Activated CD4-positive, alpha-beta T cell treated with anti-CD3 and anti-CD28 coated beads, Interleukin-2, Interleukin-6, amounts not matched to agents 100 ng/mL and 50 ng/mL, durations not matched to agents 16 hours and 8 hours (primary cell): Measurements from ENCODE around the gene TADA3.

Source experiments
- DNase-seq: peaks from one replicate; pipeline ENCODE4 v3.0.0-alpha.2; 2020

TADA3 gene

DNA sequence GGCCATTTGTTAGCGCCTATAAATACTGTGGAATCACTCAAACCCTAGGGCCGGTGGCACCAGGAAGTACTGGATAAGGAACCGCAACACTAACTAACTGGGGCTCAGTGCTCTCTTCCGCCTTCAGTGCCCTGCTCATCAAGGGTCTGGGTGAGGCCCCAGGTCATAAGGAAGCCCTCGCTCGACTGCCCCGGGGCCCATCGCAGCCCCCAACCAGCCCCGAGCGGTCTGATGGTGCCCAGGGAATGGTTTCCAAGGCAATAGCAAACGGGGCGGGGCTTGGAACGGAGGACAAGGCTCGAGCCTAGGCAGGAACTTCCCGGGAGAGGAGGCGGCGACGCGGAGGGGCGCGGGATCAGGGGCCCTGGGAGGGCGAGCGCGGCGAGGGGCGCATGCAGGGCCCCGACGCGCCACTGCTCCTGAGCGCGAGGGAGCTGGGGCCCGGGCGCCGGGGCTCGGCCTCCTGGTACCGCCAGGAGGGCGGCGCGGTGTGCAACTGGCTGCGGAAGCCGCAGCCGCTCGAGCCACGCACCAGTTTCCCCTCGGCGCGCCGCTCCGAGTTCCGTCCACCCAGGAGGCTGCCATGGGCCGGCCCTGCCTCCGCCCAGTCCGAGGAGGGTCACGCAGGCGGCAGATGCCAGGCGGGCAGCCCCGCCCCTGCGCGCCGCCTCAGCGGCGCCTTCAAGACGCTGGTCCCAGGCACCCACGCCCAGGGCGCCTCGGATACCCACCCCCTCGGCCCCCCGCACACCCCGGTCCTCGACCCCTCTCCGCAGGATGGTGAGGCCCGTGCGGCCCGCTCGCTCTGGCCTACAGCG lies 17.6 kb upstream of the TADA3 start, which contains the start of gene TTLL3:
Gene TTLL3, plus strand, starts transcription at position 648 of the 818 bp plus-strand sequence. CDS start 400 bp downstream, outside the sequence.
- peak; percentile 48 for DNase-seq

DNA sequence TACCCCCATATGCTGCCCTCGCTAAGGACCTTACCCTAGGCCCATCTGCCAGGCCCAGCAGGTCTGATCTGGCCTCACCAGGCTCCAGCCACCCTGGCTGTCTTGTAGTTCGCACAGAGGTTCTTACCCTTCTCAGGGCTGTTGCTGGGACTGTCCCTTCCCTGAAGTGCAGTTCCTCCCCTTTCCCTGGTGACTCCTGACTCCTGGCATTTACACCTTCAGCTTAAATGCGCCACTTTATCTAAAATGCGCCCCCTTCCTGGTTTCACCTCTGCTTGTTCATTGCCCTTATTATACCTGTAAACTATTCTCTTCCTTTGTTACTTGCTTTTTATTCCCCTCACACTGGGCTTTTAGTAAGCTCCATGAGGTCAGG lies 17.0 kb upstream of the TADA3 start:
- peak; percentile 8 for DNase-seq

DNA sequence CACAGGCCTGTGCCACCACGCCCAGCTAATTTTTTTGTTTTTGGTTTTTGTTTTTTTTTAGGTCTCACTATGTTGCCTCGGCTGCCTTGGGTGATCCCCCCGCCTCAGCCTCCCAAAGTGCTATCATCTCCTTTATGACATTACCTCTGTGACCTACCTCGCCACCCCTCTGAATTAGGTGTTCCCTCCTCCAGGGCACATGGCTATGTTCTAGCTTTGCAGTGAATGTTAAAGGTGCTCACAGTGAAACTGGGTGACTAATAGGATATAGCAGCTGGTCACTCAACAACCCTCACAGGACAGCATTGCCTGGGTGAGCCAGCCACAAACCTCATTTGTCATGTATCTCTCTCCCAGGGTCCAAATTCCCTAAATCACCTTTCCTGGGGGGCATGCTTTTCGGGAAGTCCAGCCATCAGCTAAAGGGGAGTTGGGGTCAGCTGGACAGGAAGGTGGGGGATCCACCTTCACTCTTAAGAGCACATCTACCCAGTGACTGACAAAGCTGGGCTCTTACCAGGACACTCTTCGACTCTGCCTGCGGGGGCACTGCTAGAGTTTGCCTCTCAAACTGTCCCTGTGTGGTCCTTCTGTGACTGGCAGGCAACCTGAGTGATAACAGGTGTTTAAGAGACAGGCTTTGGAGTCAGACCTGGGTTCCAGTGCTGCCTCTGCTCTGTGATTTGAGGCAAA lies 16.2 kb upstream of the TADA3 start:
- DNase-seq = peak; percentile 66

DNA sequence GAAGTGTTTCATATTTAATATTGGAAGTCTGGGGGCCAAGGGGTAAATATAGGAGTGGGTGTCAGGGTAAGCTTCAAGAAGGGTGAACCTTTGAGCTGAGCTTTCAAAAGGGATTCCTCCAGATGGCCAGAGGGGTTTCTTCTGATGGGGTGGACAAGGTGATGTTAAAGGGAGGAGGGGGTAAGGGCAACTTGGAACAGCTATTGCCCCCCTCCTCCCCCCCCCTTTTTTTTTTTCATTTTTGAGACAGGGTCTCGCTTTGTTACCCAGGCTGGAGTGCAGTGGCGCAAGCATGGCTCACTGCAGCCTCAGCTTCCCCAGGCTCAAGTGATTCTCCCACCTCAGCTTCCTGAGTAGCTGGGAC lies 15.7 kb upstream of the TADA3 start:
- DNase-seq = no peak

DNA sequence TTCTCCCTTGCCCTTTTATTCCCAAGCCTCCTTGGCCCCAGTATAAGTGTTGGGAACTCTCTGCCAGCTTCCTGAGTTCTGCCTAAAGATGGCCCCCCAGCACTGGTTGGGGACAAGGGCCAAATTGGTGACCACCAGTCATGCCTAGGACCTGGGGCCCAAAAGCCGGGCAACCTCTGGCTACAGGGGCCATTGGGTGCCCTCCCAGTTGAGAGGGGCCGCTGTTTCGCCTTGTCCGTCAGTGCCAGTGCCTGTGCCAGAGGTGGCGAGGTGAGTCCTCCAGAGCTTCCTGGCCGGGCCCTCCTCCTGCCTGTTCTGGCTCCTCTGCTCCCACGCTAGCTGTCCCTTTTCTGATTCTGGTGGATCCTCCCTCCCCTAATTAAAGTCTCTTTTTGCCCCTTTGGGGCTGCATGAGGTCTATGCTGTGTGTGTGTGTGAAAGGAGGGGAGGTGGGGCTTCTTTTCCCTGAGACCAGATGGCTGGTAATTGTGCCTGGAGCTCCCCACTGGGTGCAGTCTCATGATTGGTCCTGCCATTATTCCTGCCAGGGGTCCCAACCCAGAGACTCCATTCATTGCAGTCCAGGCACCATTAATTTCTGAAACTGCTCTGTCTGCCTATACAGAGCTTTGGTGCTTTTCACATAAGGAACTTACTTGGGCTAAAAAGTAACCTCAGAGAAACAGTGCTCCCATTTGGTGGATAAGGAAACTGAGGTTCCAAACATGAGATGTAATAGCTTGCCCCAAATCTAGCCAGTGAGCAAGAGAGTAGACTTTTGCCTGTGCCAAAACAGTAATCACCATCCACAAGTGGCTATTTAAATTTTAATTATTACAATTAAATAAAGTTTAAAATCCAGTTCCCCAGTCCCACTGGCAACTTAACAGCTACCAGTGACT lies 14.7 kb upstream of the TADA3 start:
- DNase-seq = no peak

DNA sequence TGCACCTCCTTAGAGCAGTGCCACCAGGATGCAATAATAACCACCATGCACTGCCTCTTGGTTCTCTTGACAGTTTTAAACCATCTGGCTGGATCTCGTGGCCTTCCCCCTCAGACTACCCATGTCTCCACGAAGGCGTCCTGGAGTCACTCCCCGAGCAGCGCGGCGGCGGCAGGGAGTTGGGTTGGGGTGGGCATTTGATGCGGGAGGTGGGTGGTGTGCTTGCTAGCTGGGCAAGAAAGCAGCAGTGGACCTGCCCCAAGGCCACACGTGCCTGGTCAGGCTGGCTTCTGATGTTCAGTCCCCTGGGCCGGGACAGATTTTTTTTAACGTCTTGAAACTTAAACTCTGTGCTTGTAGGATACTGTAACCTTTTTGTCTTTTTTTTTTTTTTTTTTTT lies 13.9 kb upstream of the TADA3 start:
- DNase-seq = no peak

DNA sequence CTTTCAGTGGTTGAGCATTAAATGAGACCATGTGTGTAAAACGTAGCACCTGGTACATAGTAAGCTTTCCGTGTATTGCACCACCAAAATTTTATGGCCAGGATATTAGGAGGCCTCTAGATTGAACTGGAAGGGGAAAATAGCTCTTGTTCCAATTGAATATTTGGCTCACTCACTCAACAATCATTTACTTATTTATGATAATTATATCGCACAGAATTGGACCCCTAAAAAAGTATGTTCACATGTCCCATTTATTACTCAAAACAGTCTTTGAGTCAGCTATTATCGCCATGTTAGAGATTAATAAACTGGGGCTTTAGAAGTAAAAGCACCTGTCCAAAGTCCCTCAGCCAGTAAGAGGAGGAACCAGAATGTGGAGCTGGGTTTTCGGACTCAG lies 12.7 kb upstream of the TADA3 start:
- no peak for DNase-seq

DNA sequence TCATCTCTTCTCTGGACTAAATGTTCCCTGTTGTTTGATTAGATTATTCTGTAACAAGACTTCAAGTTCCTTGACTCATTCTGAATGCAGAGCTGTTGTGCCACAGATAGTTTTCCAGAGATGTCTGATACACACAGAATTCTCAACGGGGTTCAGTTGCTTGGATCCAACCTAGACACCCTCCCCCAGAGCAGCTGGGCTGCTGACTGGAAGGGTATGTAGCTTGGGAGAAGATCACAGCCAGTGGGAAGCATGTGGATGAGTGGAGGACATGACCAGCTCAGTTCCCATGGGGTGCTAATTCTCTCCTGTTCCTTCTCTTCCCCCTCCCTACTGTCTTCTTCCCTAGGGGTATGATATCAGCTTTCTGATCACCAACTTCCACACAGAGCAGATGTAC lies 11.2 kb upstream of the TADA3 start:
- DNase-seq = no peak

DNA sequence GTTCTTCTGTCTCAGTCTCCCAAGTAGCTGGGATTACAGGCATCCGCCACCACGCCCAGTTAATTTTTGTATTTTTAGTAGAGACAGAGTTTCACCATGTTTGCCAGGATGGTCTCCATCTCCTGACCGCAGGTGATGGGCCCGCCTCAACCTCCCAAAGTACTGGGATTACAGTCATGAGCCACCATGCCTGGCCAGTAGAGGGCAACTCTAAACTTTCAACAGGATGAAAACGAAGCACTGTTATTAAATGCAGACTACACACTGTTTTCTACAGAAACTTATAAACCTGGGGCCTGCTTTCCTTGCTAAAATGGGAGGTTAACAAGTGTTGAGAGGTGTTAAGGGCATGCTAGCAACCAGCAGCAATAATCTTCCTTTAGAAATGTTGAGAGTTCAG lies 8.3 kb upstream of the TADA3 start:
- DNase-seq = no peak

DNA sequence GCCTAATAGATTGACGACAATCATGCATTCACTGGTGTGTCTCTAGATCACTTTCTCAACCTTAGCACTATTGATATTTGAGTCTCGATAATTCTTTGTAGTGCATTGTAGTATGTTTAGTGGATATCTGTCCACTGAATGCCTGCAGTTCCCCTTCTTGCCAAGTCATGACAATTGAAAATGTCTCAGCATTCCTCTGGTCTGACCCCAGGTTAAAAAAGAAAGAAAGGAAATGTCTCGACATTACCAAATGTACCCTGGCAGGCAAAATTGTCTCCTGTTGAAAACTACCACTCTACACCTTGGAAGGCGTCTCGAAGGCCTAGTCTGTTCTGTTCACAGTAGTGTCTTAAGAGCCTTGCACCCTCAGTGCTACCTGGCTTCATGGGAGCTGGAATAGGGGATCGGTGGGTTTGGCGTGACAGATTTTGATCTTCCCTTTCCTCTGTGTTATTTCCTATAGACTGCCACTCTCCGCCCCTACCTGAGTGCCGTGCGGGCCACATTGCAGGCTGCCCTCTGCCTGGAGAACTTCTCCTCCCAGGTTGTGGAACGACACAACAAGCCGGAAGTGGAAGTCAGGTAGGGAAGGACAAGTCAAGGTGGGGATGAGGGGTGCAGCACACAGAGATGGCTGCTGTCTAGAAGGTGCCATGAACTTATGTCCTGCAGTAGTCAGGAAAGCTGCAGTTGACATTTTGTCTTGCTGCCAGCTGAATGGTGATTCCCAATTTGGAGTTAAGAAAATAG lies 5.1 kb upstream of the TADA3 start:
- DNase-seq = no peak

DNA sequence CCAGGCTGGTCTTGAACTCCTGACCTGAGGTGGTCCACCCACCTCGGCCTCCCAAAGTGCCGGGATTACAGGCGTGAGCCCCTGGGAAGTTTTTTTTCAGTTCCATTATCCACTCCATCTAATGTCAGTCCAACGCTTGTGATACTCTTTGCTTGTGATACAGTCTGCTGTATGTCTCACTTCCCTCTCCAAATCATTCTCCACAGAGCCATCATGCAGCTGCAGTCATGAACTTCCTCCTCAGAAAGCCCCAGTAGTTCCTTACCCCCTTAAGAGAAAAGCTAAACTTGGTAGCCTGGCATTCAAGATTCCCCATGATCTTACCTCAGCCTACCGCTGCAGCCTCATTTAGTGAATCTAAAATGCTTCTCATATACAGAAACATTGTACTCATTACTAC lies 2.9 kb upstream of the TADA3 start:
- no peak for DNase-seq

DNA sequence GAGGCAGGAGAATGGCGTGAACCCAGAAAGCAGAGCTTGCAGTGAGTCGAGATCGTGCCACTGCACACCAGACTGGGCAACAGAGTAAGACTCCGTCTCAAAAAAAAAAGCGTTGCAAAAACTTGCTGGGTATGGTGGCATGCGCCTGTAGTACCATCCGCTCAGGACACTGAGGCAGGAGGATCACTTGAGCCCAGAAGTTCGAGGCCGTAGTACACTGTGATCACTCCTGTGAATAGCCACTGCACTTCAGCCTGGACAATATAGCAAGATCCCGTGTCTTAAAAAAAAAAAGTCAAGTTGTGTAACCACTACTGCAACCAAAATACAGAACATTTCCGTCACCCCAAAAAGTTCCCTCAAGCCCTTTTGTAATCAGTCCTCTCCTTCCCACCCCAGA lies 2.1 kb upstream of the TADA3 start:
- no peak for DNase-seq

DNA sequence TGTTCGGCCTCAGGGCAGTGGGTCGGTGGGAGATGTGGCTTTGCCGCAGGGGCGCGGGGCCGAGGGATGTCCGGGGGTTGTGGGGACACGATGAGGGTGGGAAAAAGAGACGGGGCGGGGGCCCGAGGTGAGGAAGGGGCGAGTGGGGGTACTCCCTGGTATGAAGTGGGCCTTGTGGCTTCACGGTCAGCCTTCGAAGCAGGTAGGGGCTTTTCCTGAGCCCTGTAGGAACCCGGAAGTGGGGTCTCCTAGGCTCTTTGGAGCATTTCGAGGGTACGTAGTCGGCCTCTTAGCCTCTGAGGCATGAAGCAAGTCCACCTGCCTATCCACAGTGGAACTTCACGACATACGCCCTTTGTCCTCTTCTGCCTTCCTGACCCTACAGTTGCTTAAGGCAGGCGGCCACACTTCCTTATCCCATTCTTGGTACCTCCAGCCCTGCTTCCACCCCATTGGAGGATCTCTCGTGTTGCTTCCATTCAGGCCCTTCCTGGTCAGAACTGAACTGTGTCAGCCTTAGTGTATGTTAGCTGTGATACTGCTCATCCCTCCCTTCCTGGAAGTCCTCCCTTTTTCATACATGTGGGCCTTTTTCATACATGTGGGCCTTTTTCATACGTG lies 998 bp upstream of the TADA3 start:
- DNase-seq = peak; percentile 52

DNA sequence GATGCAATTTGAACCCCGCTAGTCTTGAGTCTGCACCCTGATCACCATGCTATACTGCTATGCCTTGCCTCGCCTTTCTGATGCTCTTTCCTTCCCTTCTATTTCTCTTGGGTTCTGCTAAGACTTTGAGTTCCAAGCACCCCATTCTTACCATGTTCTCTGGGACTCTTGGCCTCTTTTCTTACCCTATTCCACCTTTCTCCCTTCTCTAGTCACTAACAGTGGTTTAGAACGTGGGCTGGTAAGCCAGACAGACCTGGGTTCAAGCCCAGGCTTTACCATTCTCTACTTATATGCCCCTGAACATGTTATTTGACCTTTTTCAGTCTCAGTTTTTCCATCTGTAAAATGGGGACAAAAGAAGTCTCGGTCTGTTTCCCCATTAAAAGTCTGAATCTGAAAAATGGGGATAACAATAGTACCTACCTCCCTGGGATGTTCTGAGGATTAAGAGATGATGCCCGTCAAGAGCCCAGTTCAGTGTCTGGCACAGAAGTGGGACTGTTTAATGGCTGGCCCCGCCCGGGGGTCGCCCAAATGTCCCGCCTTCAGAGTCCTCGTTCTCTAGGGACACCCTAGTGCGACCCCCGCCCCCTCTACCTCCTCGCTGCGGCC lies 376 bp downstream of the TADA3 start:
- DNase-seq = no peak

DNA sequence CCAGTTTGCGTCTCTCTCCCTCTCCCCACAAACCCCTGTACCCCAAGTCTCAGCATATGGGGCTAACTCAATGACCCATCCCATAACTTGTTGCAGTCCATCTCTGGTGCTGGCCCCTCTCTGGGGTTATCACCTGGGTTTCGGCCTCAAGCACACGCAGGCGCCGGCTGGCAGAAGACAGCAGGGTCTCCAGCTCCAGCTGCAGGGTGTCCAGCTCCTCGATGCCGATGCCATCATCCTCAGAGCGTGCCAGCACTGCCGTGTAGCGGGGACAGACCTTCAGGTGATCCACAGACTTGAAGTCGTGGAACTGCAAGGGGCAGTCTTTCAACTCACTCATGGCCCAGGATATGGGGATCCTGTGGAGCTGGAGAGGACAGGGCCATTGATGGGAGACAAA lies 1.1 kb downstream of the TADA3 start:
- DNase-seq = no peak

DNA sequence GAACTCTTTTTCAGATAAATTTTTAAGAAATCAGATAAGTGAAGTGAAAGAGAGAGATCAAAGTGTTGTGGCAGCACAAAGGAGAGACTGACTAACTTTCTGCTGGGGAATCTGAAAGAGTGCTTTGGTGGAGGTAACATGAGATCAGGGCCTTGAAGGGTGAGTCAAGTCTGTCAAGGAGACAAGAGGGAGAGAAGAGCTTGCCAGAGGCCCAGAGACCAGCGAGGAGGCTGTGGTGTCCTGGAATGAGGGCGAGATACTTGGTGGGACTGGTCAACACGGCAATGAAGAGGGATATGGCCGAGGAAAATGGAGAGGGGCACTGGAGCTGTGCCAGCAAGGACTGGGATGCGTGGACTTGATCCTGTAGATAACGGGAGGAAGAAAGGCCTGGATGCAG lies 4.6 kb downstream of the TADA3 start:
- DNase-seq = peak; percentile 29

DNA sequence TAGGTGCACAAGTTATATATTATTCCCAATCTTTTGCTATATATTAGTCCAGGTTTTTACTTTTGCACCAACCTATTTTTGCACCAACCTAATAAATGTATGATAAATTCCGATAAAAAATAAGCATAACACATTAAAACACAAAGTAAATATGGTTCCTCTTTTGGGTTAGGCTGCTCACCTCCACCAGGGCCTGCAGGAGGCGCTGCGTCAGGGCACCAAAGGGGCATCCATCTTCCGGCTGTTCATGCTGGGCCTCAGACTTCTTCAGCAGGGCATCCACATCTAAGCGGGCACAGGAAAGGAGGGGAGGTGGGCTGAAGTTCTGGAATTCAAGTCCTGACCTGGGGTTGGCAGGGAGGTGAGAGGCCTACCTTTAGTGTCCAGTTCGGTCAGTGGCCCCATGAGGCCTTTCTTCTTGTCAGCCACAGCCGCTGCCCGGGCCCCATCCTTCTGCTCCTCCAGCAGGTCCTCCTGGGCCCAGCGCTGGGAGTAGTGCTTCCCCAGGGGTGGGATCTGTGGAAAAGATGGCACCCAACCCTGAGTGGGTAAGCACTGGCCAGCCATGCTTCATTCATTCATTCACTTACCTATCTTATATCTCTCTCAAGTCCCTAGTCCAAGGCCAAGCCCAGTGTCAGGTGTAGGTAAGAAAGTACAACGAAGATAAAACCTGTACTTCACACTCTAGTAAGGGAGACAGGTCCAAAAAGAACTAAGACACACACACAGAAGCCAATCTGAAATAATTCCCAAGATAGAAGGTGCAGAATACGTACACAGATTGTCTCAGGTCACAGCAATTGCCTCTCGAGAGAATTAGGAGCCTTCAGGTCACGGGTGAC lies 5.2 kb downstream of the TADA3 start:
- peak; percentile 24 for DNase-seq

DNA sequence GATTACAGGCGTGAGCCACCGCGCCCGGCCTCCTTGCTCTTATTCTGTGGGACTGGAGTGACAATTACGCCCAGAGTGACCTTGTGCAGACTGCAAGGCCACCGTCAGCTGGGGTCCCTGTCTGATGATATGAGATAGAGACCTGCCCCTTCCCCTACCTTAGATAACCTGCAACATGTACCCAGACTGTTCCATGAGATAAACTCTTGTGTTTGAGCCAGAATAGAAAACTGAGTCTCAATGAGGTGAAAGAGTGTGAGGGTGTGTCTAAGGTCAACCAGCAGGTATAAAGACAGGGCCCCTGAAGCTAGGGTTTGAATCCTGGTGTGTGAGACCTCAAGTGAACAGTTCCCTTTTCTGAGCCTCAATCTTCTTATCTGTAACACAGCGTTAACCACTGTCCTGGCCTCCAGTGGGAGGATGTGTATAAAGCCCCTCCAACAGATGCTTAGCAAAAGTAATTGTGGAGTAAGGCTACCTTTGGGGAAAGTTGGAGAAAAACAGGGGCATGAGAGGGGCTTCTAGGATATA lies 6.0 kb downstream of the TADA3 start:
- DNase-seq = no peak

DNA sequence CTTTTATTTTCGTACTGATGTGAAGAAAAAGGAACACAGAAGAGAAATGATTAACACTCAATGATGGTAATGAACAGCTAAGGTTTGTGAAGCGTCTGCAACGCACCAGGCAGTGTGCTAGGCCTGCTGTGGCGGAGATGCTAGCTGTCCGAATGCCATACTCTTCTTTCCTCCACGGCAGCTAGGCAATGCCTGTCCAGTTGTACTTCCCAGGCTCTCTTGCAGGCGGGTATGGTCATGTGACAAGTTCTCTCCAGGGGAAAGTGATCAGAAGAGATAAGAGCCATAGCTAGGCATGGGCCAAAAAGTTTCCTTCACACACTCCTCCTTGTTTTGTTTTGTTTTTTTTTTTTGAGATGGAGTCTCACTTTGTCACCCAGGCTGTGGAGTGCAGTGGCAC lies 6.7 kb downstream of the TADA3 start:
- DNase-seq = no peak

DNA sequence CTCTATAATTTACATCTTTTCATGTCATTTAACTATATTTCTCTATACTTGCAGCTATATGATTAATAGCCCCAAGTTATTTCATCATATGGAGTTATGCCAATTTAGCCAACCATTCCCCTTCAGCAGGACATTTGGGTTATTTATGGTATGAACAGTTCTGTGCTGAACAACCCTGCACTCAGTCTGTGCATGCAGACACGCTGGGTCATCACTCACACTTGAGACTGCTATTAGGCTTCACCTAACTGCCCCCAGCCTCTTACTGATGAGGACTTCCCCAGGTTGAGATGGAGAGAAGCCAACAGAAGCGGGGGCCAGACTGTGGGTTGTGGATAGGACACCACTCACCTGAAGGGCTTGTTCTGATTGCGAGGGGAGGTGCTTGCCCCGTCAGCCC lies 7.3 kb downstream of the TADA3 start:
- no peak for DNase-seq

DNA sequence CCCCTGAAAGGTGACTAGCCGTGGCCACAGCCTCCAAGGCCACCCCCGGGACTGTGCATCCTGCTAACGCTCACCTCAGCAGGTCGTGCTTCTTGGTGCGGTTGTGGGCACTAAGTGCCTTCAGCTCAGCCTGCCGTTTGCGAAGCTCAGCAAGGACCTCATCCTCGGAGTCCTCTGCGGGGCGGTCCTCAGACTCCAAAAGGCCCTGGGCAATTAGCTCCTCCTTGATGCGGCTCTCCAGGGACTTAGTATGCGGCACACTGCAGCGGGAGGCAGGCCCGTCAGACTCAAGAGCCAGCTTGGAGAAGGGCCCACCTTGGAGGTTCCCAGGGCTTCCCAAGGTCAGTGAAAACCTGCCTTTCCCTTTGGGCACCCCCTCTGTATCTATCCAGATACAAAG lies 8.3 kb downstream of the TADA3 start:
- no peak for DNase-seq
